Esophagus muscularis mucosa (tissue), 4 donors: ENCODE results near the gene THRA. TPM values are rescaled to one million over a fixed set of nuclear protein-coding genes. Genes with fewer than 3 reads are reported as not detected.
A peak's percentile ranks its signal among the peaks of the same experiment; 100 is the strongest.

Experiments used
- DNase-seq: peaks from one replicate; pipeline ENCODE4 v3.0.0-alpha.2; 2017; ENCODE audit errors: extremely low spot score
- H3K27ac ChIP-seq, 4 donors: fragments of 200-600 bp; sonication (generic); replicated peaks in 1 of 4; 1 replicate in 3 of 4; 2 replicates in 1 of 4; pipeline ENCODE4 v1.5.1; 2016 to 2019; ENCODE audit warnings: mild to moderate bottlenecking in 1 of 4
- H3K27me3 ChIP-seq, 4 donors: fragments of 200-600 bp; sonication (generic); one replicate each; pipeline versions ENCODE4 v1.5.1 to v1.6.0; 2016 to 2019
- H3K36me3 ChIP-seq, 4 donors: fragments of 200-600 bp; sonication (generic); one replicate each; pipeline ENCODE4 v1.5.1; 2016 to 2019
- H3K4me1 ChIP-seq, 4 donors: fragments of 200-600 bp; sonication (generic); one replicate each; pipeline ENCODE4 v1.5.1; 2016 to 2019
- H3K4me3 ChIP-seq, 4 donors: fragments of 200-600 bp; sonication (generic); 1 replicate in 2 of 4; 2 replicates in 2 of 4; pipeline ENCODE4 v1.5.1; 2016 to 2019; ENCODE audit warnings: mild to moderate bottlenecking in 4 of 4, moderate library complexity in 1 of 4
- H3K9me3 ChIP-seq, 4 donors: fragments of 200-600 bp; sonication (generic); 1 replicate in 3 of 4; 2 replicates in 1 of 4; pipeline ENCODE4 v1.5.1; 2016 to 2019
- CTCF ChIP-seq, 3 experiments: fragments of 200-600 bp in 2 of 3; fragments of 450-650 bp in 1 of 3; sonication (generic) in 2 of 3; IDR thresholded peaks; one replicate each; pipeline ENCODE4 v1.5.1; 2017 to 2019; ENCODE audit warnings: antibody characterized with exemption in 3 of 3, mild to moderate bottlenecking in 2 of 3, moderate library complexity in 1 of 3
- EP300 ChIP-seq: sonication (generic); formaldehyde crosslinking; IDR thresholded peaks from one replicate; pipeline ENCODE4 v1.6.1; 2017; ENCODE audit warnings: antibody characterized with exemption
- POLR2A ChIP-seq: fragments of 450-650 bp; IDR thresholded peaks from one replicate; pipeline ENCODE4 v1.6.1; 2017; ENCODE audit warnings: antibody characterized with exemption, moderate library complexity, mild to moderate bottlenecking, low read depth
- POLR2AphosphoS5 ChIP-seq, 2 donors: sonication (generic); formaldehyde crosslinking; IDR thresholded peaks; one replicate each; pipeline ENCODE4 v1.6.1; 2017; ENCODE audit warnings: antibody characterized with exemption in 2 of 2
- WGBS: methylation state at CpG from one replicate; pipeline ENCODE4 v1.1.5; 2018; 5-methylcytosine and 5-hydroxymethylcytosine counted together
- intact Hi-C: fragments of 100-400 bp; cut with DNase I; formaldehyde crosslinking; loops from one replicate; pipeline ENCODE4 v1.15.1; 2023
- total RNA-seq, 4 donors: library from RNA; depleted of rRNA; stranded (reverse); fragments of >200 nt; gene quantifications; one replicate each; pipeline versions ENCODE4 v1.1.0 to v1.2.1, GENCODE V29; 2016

THRA gene
- total RNA-seq, 4 donors from 2014 or later: 69.7 to 112 (median 85.2) TPM

GRCh38 chr17:40084477-40084876, 21.7 kb downstream of the THRA start:
- no peak for DNase-seq
- WGBS: 94% methylated on average over 14 of the region's 14 CpGs
- peak overlapping the region in 2 of 4 donors; percentile 27 to 29 for H3K27ac ChIP-seq
- TF ChIP-seq EP300 (no peak), POLR2A (no peak), CTCF (IDR thresholded peaks at IDR 0.05) (no peak), POLR2AphosphoS5 (IDR thresholded peaks at IDR 0.05) (no peak)
- no peaks in the 10 kb centered on the region for H3K9me3 ChIP-seq
- no peak overlapping the region for H3K4me3 ChIP-seq
- H3K4me1 ChIP-seq: peaks cover 5 to 33% (median 24%) of the 10 kb centered on the region in 4 donors
- H3K27me3 ChIP-seq: no peaks in the 10 kb centered on the region
- peaks cover 49 to 90% (median 82%) of the 10 kb centered on the region in 4 donors for H3K36me3 ChIP-seq
- intact Hi-C loops: loop anchor here (5.0 kb wide), 1 partner anchor 42 kb away; no protein-coding TSS in a partner anchor

GRCh38 chr17:40086150-40087044, 23.6 kb downstream of the THRA start:
- peak overlapping the region; percentile 44 to 63 (median 50) for H3K27ac ChIP-seq
- no peak overlapping the region for H3K4me3 ChIP-seq
- intact Hi-C loops: loop anchor here (5.0 kb wide), 1 partner anchor 64 kb away; no protein-coding TSS in a partner anchor
- TF ChIP-seq EP300 (no peak), CTCF (IDR thresholded peaks at IDR 0.05) (peak; percentile 86 to 95 (median 93)), POLR2AphosphoS5 (IDR thresholded peaks at IDR 0.05) (peak in 1 of 2 donors; percentile 53)
- DNase-seq: no peak
- peaks cover 23 to 52% (median 43%) of the 10 kb centered on the region in 4 donors for H3K4me1 ChIP-seq
- 40% methylated on average over 15 of the region's 17 CpGs for WGBS
- H3K36me3 ChIP-seq: peaks cover 46 to 88% (median 82%) of the 10 kb centered on the region in 4 donors
- H3K9me3 ChIP-seq: no peaks in the 10 kb centered on the region
- no peaks in the 10 kb centered on the region for H3K27me3 ChIP-seq

GRCh38 chr17:40087049-40087794, 24.5 kb downstream of the THRA start:
- H3K27me3 ChIP-seq: no peaks in the 10 kb centered on the region
- H3K9me3 ChIP-seq: no peaks in the 10 kb centered on the region
- no peak overlapping the region for H3K4me3 ChIP-seq
- H3K27ac ChIP-seq: peak overlapping the region in 3 of 4 donors; percentile 44 to 99 (median 48)
- 67% methylated on average over 6 of the region's 6 CpGs for WGBS
- H3K4me1 ChIP-seq: peaks cover 32 to 60% (median 52%) of the 10 kb centered on the region in 4 donors
- intact Hi-C loops: loop anchor here (5.0 kb wide), 1 partner anchor 65 kb away; no protein-coding TSS in a partner anchor
- TF ChIP-seq CTCF (IDR thresholded peaks at IDR 0.05): no peak
- TF ChIP-seq POLR2AphosphoS5 (IDR thresholded peaks at IDR 0.05): no peak
- no peak for TF ChIP-seq POLR2A
- no peak for TF ChIP-seq EP300
- DNase-seq: no peak
- peaks cover 46 to 90% (median 82%) of the 10 kb centered on the region in 4 donors for H3K36me3 ChIP-seq

- WGBS: 89% methylated on average over 23 of the region's 28 CpGs
- Histone ChIP-seq H3K27ac (peak overlapping the region in 3 of 4 donors; percentile 88 to 99 (median 93)), H3K27me3 (no peaks in the 10 kb centered on the region), H3K4me1 (peaks cover 41 to 65% (median 60%) of the 10 kb centered on the region in 4 donors), H3K36me3 (peaks cover 47 to 95% (median 87%) of the 10 kb centered on the region in 4 donors), H3K9me3 (no peaks in the 10 kb centered on the region), H3K4me3 (no peak overlapping the region)
- TF ChIP-seq POLR2A: no peak
- no peak for TF ChIP-seq CTCF (IDR thresholded peaks at IDR 0.05)
- no peak for TF ChIP-seq EP300
- no peak for TF ChIP-seq POLR2AphosphoS5 (IDR thresholded peaks at IDR 0.05)
- no peak for DNase-seq
- intact Hi-C loops: loop anchor here (5.0 kb wide), 1 partner anchor 66 kb away; no protein-coding TSS in a partner anchor
Measured at GRCh38 chr17:40087903-40088718, 25.3 kb downstream of the THRA start.
